Measurements from ENCODE around the gene ADCY1.

DNA sequence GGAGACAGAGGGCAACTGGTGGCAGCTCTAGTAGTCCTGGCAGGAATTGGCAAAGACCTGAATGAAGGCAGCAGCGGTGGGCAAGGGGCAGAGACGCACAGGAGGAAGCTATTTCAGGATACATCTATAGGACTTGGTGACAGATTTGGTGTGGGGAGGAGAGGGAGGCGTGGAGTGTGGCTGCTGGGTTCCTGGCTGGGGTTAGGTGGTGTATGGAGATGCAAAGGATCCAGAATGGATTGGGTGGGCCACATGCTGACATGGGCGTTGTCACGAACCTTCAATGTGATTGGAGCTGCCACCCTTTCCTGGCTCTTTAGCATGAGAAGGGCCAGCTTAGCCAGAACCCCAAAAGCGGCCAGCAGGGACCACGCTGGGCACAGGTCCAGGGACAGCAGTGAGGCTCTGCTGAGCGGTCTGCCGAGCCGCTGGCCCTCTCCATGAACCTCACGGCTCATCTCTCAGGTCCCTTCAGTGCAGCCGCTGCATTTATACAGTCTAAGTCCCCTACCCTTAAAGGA, 10.2 kb upstream of the ADCY1 start:
- TF ChIP-seq, protein P1, sequence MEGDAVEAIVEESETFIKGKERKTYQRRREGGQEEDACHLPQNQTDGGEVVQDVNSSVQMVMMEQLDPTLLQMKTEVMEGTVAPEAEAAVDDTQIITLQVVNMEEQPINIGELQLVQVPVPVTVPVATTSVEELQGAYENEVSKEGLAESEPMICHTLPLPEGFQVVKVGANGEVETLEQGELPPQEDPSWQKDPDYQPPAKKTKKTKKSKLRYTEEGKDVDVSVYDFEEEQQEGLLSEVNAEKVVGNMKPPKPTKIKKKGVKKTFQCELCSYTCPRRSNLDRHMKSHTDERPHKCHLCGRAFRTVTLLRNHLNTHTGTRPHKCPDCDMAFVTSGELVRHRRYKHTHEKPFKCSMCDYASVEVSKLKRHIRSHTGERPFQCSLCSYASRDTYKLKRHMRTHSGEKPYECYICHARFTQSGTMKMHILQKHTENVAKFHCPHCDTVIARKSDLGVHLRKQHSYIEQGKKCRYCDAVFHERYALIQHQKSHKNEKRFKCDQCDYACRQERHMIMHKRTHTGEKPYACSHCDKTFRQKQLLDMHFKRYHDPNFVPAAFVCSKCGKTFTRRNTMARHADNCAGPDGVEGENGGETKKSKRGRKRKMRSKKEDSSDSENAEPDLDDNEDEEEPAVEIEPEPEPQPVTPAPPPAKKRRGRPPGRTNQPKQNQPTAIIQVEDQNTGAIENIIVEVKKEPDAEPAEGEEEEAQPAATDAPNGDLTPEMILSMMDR (IDR thresholded peaks at IDR 0.05; ENCODE audit: low read depth, low read length, missing input control), result no peak
- TF ChIP-seq TAF1 (conservative IDR thresholded peaks at IDR 0.05), result no peak
- TF ChIP-seq ZBTB33 (IDR thresholded peaks at IDR 0.05), result no peak
- TF ChIP-seq MAX (IDR thresholded peaks at IDR 0.05), result no peak
- TF ChIP-seq GABPA (IDR thresholded peaks at IDR 0.05 in 1 of 2, conservative IDR thresholded peaks at IDR 0.05 in 1 of 2), result no peak

Measured in liver (tissue), 3 donors.